SK-N-SH (cell line): ENCODE results near the gene ABCC3. TPM values are rescaled to one million over a fixed set of nuclear protein-coding genes. Genes with fewer than 3 reads are reported as not detected.

Source experiments
- CTCF ChIA-PET: fragments of 300-600, 350-600 bp; formaldehyde crosslinking; extraction: SDS; loops from one replicate; lab custom pipeline; 2021; lab: Yijun Ruan, JAX
- POLR2A ChIA-PET: fragments of 350-600 bp; sonication (Branson Sonifier 250); formaldehyde crosslinking; extraction: SDS; loops from one replicate; lab custom pipeline; 2020; ENCODE audit warnings: antibody characterized with exemption, inconsistent platforms; lab: Yijun Ruan, JAX
- DNase-seq: peaks from one replicate; pipeline ENCODE4 v3.0.0; 2012
- H2AFZ ChIP-seq: fragments of 200-600 bp; sonication (generic); 2 replicates; pipeline ENCODE4 v1.8.1; 2016; ENCODE audit warnings: antibody characterized with exemption, mild to moderate bottlenecking, low read depth
- H3F3A ChIP-seq: fragments of 200-600 bp; sonication (generic); replicated peaks from 2 replicates; pipeline ENCODE3; 2016; ENCODE audit warnings: antibody characterized with exemption, mild to moderate bottlenecking; ENCODE audit not compliant: insufficient read depth
- H3K27ac ChIP-seq, 2 experiments: fragments of 200-500 bp in 1 of 2; fragments of 200-600 bp in 1 of 2; sonication (Bioruptor generic) in 1 of 2; sonication (generic), shearing (Covaris generic) in 1 of 2; 2 replicates each; pipeline versions ENCODE4 v1.5.1 to v1.6.1; 2014 to 2016; ENCODE audit warnings: low read depth in 2 of 2, inconsistent platforms in 1 of 2, low read length in 1 of 2, mild to moderate bottlenecking in 1 of 2, mixed read lengths in 1 of 2
- H3K27me3 ChIP-seq: fragments of 200-600 bp; sonication (generic), shearing (Covaris generic); 2 replicates; pipeline ENCODE4 v1.6.1; 2016; ENCODE audit warnings: mixed run types; ENCODE audit not compliant: insufficient read depth
- H3K36me3 ChIP-seq, 2 experiments: fragments of 200-500 bp in 1 of 2; fragments of 200-600 bp in 1 of 2; sonication (Bioruptor generic) in 1 of 2; sonication (generic) in 1 of 2; replicated peaks in 1 of 2; 2 replicates each; pipeline versions ENCODE3 to v1.5.1; 2014 to 2016; ENCODE audit warnings: low read length in 1 of 2, mild to moderate bottlenecking in 1 of 2; ENCODE audit not compliant: insufficient read depth in 2 of 2, control insufficient read depth in 1 of 2
- H3K4me1 ChIP-seq, 2 experiments: fragments of 200-500 bp in 1 of 2; fragments of 200-600 bp in 1 of 2; sonication (Bioruptor generic) in 1 of 2; sonication (generic), shearing (Covaris generic) in 1 of 2; 2 replicates each; pipeline versions ENCODE4 v1.5.1 to v1.6.1; 2014 to 2016; ENCODE audit warnings: low read depth in 1 of 2, low read length in 1 of 2, mixed run types in 1 of 2; ENCODE audit not compliant: insufficient read depth in 2 of 2, control insufficient read depth in 1 of 2
- H3K4me2 ChIP-seq: fragments of 200-600 bp; sonication (generic), shearing (Covaris generic); 2 replicates; pipeline ENCODE4 v1.6.1; 2017; ENCODE audit warnings: mixed run types
- H3K4me3 ChIP-seq, 2 experiments: fragments of 200-500 bp in 1 of 2; fragments of 200-600 bp in 1 of 2; sonication (Bioruptor generic) in 1 of 2; sonication (generic), shearing (Covaris generic) in 1 of 2; 2 replicates each; pipeline versions ENCODE4 v1.5.1 to v1.8.1; 2014 to 2016; ENCODE audit warnings: low read depth in 2 of 2, inconsistent platforms in 1 of 2, low read length in 1 of 2, mild to moderate bottlenecking in 1 of 2, mixed read lengths in 1 of 2, moderate library complexity in 1 of 2
- H3K79me2 ChIP-seq: fragments of 200-600 bp; sonication (generic); 2 replicates; pipeline ENCODE4 v1.8.1; 2017; ENCODE audit warnings: mild to moderate bottlenecking; ENCODE audit not compliant: insufficient read depth
- H3K9ac ChIP-seq: fragments of 200-600 bp; sonication (generic); 2 replicates; pipeline ENCODE4 v1.6.1; 2017; ENCODE audit warnings: mixed run types
- H3K9me2 ChIP-seq: fragments of 200-600 bp; sonication (generic); 2 replicates; pipeline ENCODE4 v1.6.1; 2017; ENCODE audit warnings: mixed run types
- H3K9me3 ChIP-seq: fragments of 200-600 bp; sonication (generic); 2 replicates; pipeline ENCODE4 v1.6.1; 2017; ENCODE audit warnings: mixed run types, mild to moderate bottlenecking, moderate library complexity
- H4K20me1 ChIP-seq: fragments of 200-600 bp; sonication (generic); 2 replicates; pipeline ENCODE4 v1.6.1; 2017; ENCODE audit warnings: mild to moderate bottlenecking, mixed run types; ENCODE audit not compliant: insufficient read depth
- CTCF ChIP-seq: fragments of 200-600 bp; sonication (generic); IDR thresholded peaks from 2 replicates; pipeline ENCODE4 v1.6.1; 2017; ENCODE audit warnings: antibody characterized with exemption, mild to moderate bottlenecking, moderate library complexity
- EP300 ChIP-seq, 2 experiments: IDR thresholded peaks; 2 replicates each; pipeline versions ENCODE4 v1.4.0 to v1.6.1; 2012; ENCODE audit warnings: borderline replicate concordance in 1 of 2, low read depth in 1 of 2, low read length in 1 of 2
- GABPA ChIP-seq: IDR thresholded peaks from 2 replicates; pipeline ENCODE4 v1.4.0; 2012; ENCODE audit warnings: low read depth, mild to moderate bottlenecking
- GATA2 ChIP-seq: sonication (generic); formaldehyde crosslinking; IDR thresholded peaks from 2 replicates; pipeline ENCODE4 v1.5.0; 2020; ENCODE audit warnings: mild to moderate bottlenecking, missing genetic modification reagents
- MAX ChIP-seq: IDR thresholded peaks from 2 replicates; pipeline ENCODE4 v1.4.0; 2012; ENCODE audit warnings: low read depth
- NRF1 ChIP-seq: IDR thresholded peaks from 2 replicates; pipeline ENCODE4 v1.6.1; 2012; ENCODE audit warnings: low read depth, mild to moderate bottlenecking, low read length
- SIN3A ChIP-seq: IDR thresholded peaks from 2 replicates; pipeline ENCODE4 v1.6.1; 2012; ENCODE audit warnings: low read depth, mild to moderate bottlenecking, low read length, moderate library complexity, borderline replicate concordance
- TCF12 ChIP-seq: IDR thresholded peaks from 2 replicates; pipeline ENCODE4 v1.4.0; 2012
- YY1 ChIP-seq: IDR thresholded peaks from 2 replicates; pipeline ENCODE4 v1.4.0; 2012; ENCODE audit warnings: low read depth, mild to moderate bottlenecking
- WGBS: methylation state at CpG from one replicate; pipeline ENCODE4 v1.1.6; 2017; ENCODE audit warnings: low lambda C conversion rate; 5-methylcytosine and 5-hydroxymethylcytosine counted together
- polyA plus RNA-seq, 3 experiments: library from polyadenylated mRNA; depleted of rRNA; stranded (reverse); fragments of >200 nt; gene quantifications; 2 replicates each; pipeline ENCODE4 v1.2.3, GENCODE V29; 2012
- TF ChIP-seq, protein P1 (sequence below): fragments of 150-350 bp; IDR thresholded peaks from 2 replicates; pipeline ENCODE4 v1.6.1; 2016; ENCODE audit warnings: mild to moderate bottlenecking, low read depth, low read length
- TF ChIP-seq, protein P2 (sequence below): IDR thresholded peaks from 2 replicates; pipeline ENCODE4 v1.6.1; 2012; ENCODE audit warnings: mild to moderate bottlenecking, low read depth, low read length, moderate library complexity

The ABCC3 gene
- polyA plus RNA-seq, 1 of the 3 experiments (the other 2 are of a cell fraction), result 185 TPM

GRCh38 chr17:50631195-50631907 lies 3.3 kb upstream of the ABCC3 start:
- peak overlapping the region; percentile 27; the same call in 1 of the 2 replicates for H3K4me2 ChIP-seq
- no peaks in the 10 kb centered on the region for H3K36me3 ChIP-seq
- ChIA-PET POLR2A (no interaction called here), CTCF (interaction anchor here (0.6 to 21.7 kb wide), 31 partner anchors 7 to 270 kb away, joined by 3 to 1212 read pairs (median 8); partner anchors contain the start of genes ABCC3, CACNA1G, CHAD and EPN3)
- no peak overlapping the region for H3K27ac ChIP-seq
- H2AFZ ChIP-seq, result no peak overlapping the region
- H3K79me2 ChIP-seq, result peaks cover 17% of the 10 kb centered on the region
- H4K20me1 ChIP-seq, result no peaks in the 10 kb centered on the region
- WGBS, result 65% methylated on average over 11 of the region's 11 CpGs
- peaks cover 11% of the 10 kb centered on the region for H3F3A ChIP-seq
- H3K9ac ChIP-seq, result no peak overlapping the region
- H3K9me3 ChIP-seq, result no peaks in the 10 kb centered on the region
- peaks cover 19 to 37% of the 10 kb centered on the region in 2 experiments for H3K4me1 ChIP-seq
- no peak overlapping the region for H3K4me3 ChIP-seq
- no peaks in the 10 kb centered on the region for H3K27me3 ChIP-seq
- TF ChIP-seq GABPA (no peak), GATA2 (CRISPR knock-in tag) (0 out of 2 replicates have a peak, but pooled peaks have one; percentile 46), MAX (no peak), SIN3A (no peak), TCF12 (0 out of 2 replicates have a peak, but pooled peaks have one; percentile 7), YY1 (no peak), NRF1 (no peak), EP300 (IDR thresholded peaks at IDR 0.05; ENCODE audit: borderline replicate concordance in 1 of 2, low read depth in 1 of 2, low read length in 1 of 2) (no peak)
- TF ChIP-seq, protein P1, sequence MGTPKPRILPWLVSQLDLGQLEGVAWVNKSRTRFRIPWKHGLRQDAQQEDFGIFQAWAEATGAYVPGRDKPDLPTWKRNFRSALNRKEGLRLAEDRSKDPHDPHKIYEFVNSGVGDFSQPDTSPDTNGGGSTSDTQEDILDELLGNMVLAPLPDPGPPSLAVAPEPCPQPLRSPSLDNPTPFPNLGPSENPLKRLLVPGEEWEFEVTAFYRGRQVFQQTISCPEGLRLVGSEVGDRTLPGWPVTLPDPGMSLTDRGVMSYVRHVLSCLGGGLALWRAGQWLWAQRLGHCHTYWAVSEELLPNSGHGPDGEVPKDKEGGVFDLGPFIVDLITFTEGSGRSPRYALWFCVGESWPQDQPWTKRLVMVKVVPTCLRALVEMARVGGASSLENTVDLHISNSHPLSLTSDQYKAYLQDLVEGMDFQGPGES, result no peak
- TF ChIP-seq, all 33 proteins: peak for 2
- peak; percentile 44 for DNase-seq
- no peaks in the 10 kb centered on the region for H3K9me2 ChIP-seq

- POLR2A ChIA-PET, result no interaction called here
- Histone ChIP-seq H4K20me1 (no peaks in the 10 kb centered on the region), H3K27me3 (no peaks in the 10 kb centered on the region), H3K9ac (no peak overlapping the region), H3K9me3 (no peaks in the 10 kb centered on the region), H3K4me2 (peak overlapping the region; percentile 27; the same call in 1 of the 2 replicates), H3F3A (peaks cover 15% of the 10 kb centered on the region), H2AFZ (no peak overlapping the region), H3K9me2 (no peaks in the 10 kb centered on the region), H3K4me1 (peaks cover 26 to 35% of the 10 kb centered on the region in 2 experiments), H3K4me3 (no peak overlapping the region), H3K36me3 (no peaks in the 10 kb centered on the region), H3K27ac (no peak overlapping the region), H3K79me2 (peaks cover 24% of the 10 kb centered on the region)
- 96% methylated on average over 9 of the region's 9 CpGs for WGBS
- TF ChIP-seq, protein P2, sequence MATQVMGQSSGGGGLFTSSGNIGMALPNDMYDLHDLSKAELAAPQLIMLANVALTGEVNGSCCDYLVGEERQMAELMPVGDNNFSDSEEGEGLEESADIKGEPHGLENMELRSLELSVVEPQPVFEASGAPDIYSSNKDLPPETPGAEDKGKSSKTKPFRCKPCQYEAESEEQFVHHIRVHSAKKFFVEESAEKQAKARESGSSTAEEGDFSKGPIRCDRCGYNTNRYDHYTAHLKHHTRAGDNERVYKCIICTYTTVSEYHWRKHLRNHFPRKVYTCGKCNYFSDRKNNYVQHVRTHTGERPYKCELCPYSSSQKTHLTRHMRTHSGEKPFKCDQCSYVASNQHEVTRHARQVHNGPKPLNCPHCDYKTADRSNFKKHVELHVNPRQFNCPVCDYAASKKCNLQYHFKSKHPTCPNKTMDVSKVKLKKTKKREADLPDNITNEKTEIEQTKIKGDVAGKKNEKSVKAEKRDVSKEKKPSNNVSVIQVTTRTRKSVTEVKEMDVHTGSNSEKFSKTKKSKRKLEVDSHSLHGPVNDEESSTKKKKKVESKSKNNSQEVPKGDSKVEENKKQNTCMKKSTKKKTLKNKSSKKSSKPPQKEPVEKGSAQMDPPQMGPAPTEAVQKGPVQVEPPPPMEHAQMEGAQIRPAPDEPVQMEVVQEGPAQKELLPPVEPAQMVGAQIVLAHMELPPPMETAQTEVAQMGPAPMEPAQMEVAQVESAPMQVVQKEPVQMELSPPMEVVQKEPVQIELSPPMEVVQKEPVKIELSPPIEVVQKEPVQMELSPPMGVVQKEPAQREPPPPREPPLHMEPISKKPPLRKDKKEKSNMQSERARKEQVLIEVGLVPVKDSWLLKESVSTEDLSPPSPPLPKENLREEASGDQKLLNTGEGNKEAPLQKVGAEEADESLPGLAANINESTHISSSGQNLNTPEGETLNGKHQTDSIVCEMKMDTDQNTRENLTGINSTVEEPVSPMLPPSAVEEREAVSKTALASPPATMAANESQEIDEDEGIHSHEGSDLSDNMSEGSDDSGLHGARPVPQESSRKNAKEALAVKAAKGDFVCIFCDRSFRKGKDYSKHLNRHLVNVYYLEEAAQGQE, result peak; percentile 90
- no peak for TF ChIP-seq CTCF
- CTCF ChIA-PET, result interaction anchor here (0.8 to 21.7 kb wide), 23 partner anchors 6 to 296 kb away, joined by 3 to 1212 read pairs (median 12); partner anchors contain the start of genes ABCC3, CACNA1G, CHAD and EPN3
- peak; percentile 20 for DNase-seq
Observed at GRCh38 chr17:50631908-50632571, 2.6 kb upstream of the ABCC3 start.
